K562 (cell line): ENCODE data around the gene WNT3. TPM values are rescaled to one million over a fixed set of nuclear protein-coding genes. Genes with fewer than 3 reads are reported as not detected.

ENCODE experiments used
- CCNT2 ChIP-seq: IDR thresholded peaks from 2 replicates; pipeline ENCODE4 v1.6.1; 2011; ENCODE audit warnings: borderline replicate concordance, low read depth, mild to moderate bottlenecking, moderate library complexity, mixed read lengths, low read length; ENCODE audit not compliant: insufficient read length; ENCODE audit errors: extremely low read depth
- L3MBTL2 ChIP-seq: fragments of 450-650 bp; IDR thresholded peaks from 2 replicates; pipeline ENCODE4 v1.6.1; 2016; ENCODE audit warnings: mild to moderate bottlenecking, moderate library complexity
- MAFF ChIP-seq: IDR thresholded peaks from 2 replicates; pipeline ENCODE4 v1.6.1; 2012; ENCODE audit warnings: low read length, improper control_type of control experiment
- MEIS2 ChIP-seq: fragments of 450-650 bp; IDR thresholded peaks from 2 replicates; pipeline ENCODE4 v1.6.1; 2014; ENCODE audit warnings: mild to moderate bottlenecking; ENCODE audit not compliant: partially characterized antibody
- NBN ChIP-seq: fragments of 450-650 bp; IDR thresholded peaks from 2 replicates; pipeline ENCODE4 v1.6.1; 2016; ENCODE audit warnings: low read depth, mild to moderate bottlenecking
- NEUROD1 ChIP-seq: fragments of 150-350 bp; IDR thresholded peaks from 2 replicates; pipeline ENCODE4 v1.6.1; 2014; ENCODE audit warnings: borderline replicate concordance, low read length, low read depth; ENCODE audit not compliant: partially characterized antibody
- NR2C1 ChIP-seq, 2 experiments: fragments of 450-650 bp; IDR thresholded peaks; 2 replicates each; pipeline ENCODE4 v1.6.1; 2017; ENCODE audit warnings: mild to moderate bottlenecking in 2 of 2, antibody characterized with exemption in 1 of 2, inconsistent platforms in 1 of 2, missing compliant biosample characterization in 1 of 2, missing genetic modification characterization in 1 of 2
- PKNOX1 ChIP-seq: fragments of 450-650 bp; IDR thresholded peaks from 2 replicates; pipeline ENCODE4 v1.6.1; 2016
- POLR2G ChIP-seq: fragments of 200-400 bp; formaldehyde crosslinking; IDR thresholded peaks from 2 replicates; pipeline ENCODE4 v1.6.1; 2017; ENCODE audit warnings: low read depth, mild to moderate bottlenecking, antibody characterized with exemption, low read length, moderate library complexity
- RBM14 ChIP-seq: fragments of 200-400 bp; formaldehyde crosslinking; IDR thresholded peaks from 2 replicates; pipeline ENCODE4 v1.6.1; 2018; ENCODE audit warnings: low read depth, mild to moderate bottlenecking, low read length, moderate library complexity, borderline replicate concordance; ENCODE audit not compliant: insufficient read depth
- SAP30 ChIP-seq: fragments of 200-600 bp; sonication (generic); IDR thresholded peaks from 2 replicates; pipeline ENCODE4 v1.6.1; 2012; ENCODE audit warnings: borderline replicate concordance, low read depth, mild to moderate bottlenecking, moderate library complexity, low read length, control low read depth, inconsistent platforms; ENCODE audit not compliant: insufficient read depth, poor library complexity, severe bottlenecking
- SNAPC5 ChIP-seq: fragments of 250-450 bp; sonication (Bioruptor Pico); IDR thresholded peaks from 2 replicates; pipeline ENCODE4 v1.8.0; 2021; ENCODE audit warnings: moderate library complexity, mild to moderate bottlenecking, inconsistent platforms
- SP1 ChIP-seq: sonication (generic); formaldehyde crosslinking; IDR thresholded peaks from 2 replicates; pipeline ENCODE4 v1.8.1; 2022; ENCODE audit warnings: mild to moderate bottlenecking, missing genetic modification reagents
- SUPT5H ChIP-seq: fragments of 450-650 bp; IDR thresholded peaks from 2 replicates; pipeline ENCODE4 v1.6.1; 2016
- TFAP4 ChIP-seq: sonication (generic); formaldehyde crosslinking; IDR thresholded peaks from 2 replicates; pipeline ENCODE4 v1.8.0; 2022; ENCODE audit warnings: missing genetic modification reagents, mild to moderate bottlenecking, moderate library complexity, borderline replicate concordance
- TOE1 ChIP-seq, 2 experiments: fragments of 450-650 bp in 1 of 2; sonication (generic) in 1 of 2; formaldehyde crosslinking in 1 of 2; IDR thresholded peaks; 2 replicates each; pipeline versions ENCODE4 v1.7.1 to v1.8.0; 2016 to 2022; ENCODE audit warnings: borderline replicate concordance in 2 of 2, mild to moderate bottlenecking in 2 of 2, antibody characterized with exemption in 1 of 2, inconsistent platforms in 1 of 2, low read depth in 1 of 2, missing genetic modification reagents in 1 of 2, moderate library complexity in 1 of 2
- ZFP36 ChIP-seq: fragments of 150-350 bp; IDR thresholded peaks from 2 replicates; pipeline ENCODE4 v1.6.1; 2018; ENCODE audit warnings: low read length, low read depth; ENCODE audit not compliant: partially characterized antibody
- ZNF395 ChIP-seq: fragments of 200-800 bp; sonication (Bioruptor generic); IDR thresholded peaks from 2 replicates; pipeline ENCODE4 v1.6.1; 2017; ENCODE audit warnings: missing genetic modification characterization, missing compliant biosample characterization
- polyA plus RNA-seq, 8 experiments: library from polyadenylated mRNA; depleted of rRNA in 4 of 8; stranded (reverse) in 5 of 8; unstranded in 3 of 8; fragments of >200 nt; fragmentation: Nextera tagmentation in 2 of 8; fragmentation: Illumina TruSeq in 1 of 8; extraction: Ambion mirVana in 2 of 8; extraction: Trizol in 1 of 8; gene quantifications; 2 replicates each; pipeline versions ENCODE4 v1.2.1 to v1.2.3, GENCODE V29; 2011 to 2014; ENCODE audit warnings: inconsistent platforms in 1 of 8, missing spikeins in 1 of 8
- total RNA-seq, 7 experiments: library from RNA; depleted of rRNA in 6 of 7; stranded (reverse); fragments of >200 nt in 6 of 7; fragmentation: Illumina TruSeq in 2 of 7; extraction: Trizol in 2 of 7; gene quantifications; 2 replicates each; pipeline versions ENCODE4 v1.2.1 to v1.2.3, GENCODE V29; 2011 to 2021; ENCODE audit warnings: low replicate concordance in 1 of 7

WNT3 gene
- total and polyA plus RNA-seq, 9 of the 15 experiments (the other 6 are each of a cell fraction or from before 2014, with no cell fraction given) = 1.5 to 6.1 (median 3.3) TPM

- peak; percentile 82; the same call in 1 of the 2 replicates for TF ChIP-seq TFAP4 (CRISPR knock-in tag)
- TF ChIP-seq TOE1 (IDR thresholded peaks at IDR 0.05; ENCODE audit: borderline replicate concordance) = no peak; the same call in 1 of the 2 replicates
- no peak for TF ChIP-seq TOE1 (CRISPR knock-in tag; IDR thresholded peaks at IDR 0.05; ENCODE audit: borderline replicate concordance, low read depth)
- peak; percentile 50 for TF ChIP-seq MEIS2
- no peak for TF ChIP-seq NR2C1 (IDR thresholded peaks at IDR 0.05)
- 0 out of 2 replicates have a peak, but pooled peaks have one; percentile 32 for TF ChIP-seq NR2C1 (tag; IDR thresholded peaks at IDR 0.05)
- no peak for TF ChIP-seq SNAPC5
- peak; percentile 69 for TF ChIP-seq L3MBTL2
- TF ChIP-seq ZFP36 = peak; percentile 15
- TF ChIP-seq SAP30 = peak; percentile 20
- TF ChIP-seq MAFF = peak; percentile 46; the same call in 1 of the 2 replicates
- peak; percentile 78 for TF ChIP-seq POLR2G
- peak; percentile 82; the same call in 1 of the 2 replicates for TF ChIP-seq ZNF395 (CRISPR knock-in tag)
- TF ChIP-seq SUPT5H = peak; percentile 63
- TF ChIP-seq NBN = no peak
- TF ChIP-seq SP1 = 0 out of 2 replicates have a peak, but pooled peaks have one; percentile 33
- TF ChIP-seq CCNT2 = peak; percentile 17
- TF ChIP-seq RBM14 = no peak
- TF ChIP-seq PKNOX1 = peak; percentile 47; the same call in 1 of the 2 replicates
- peak; percentile 45 for TF ChIP-seq NEUROD1
These were observed 23.0 kb downstream of the WNT3 start (continued) for GRCh38 chr17:46795379-46795952.
